NB4 (cell line): ENCODE results near the gene COL4A4.

ENCODE experiments used
- DNase-seq: peaks from one replicate; pipeline ENCODE4 v3.0.0; 2010; ENCODE audit warnings: low read depth
- H3K4me3 ChIP-seq: one replicate; pipeline ENCODE4 v1.5.1; 2011; ENCODE audit warnings: mild to moderate bottlenecking, low read depth, low read length, moderate library complexity
- CTCF ChIP-seq: IDR thresholded peaks from one replicate; pipeline ENCODE4 v1.5.1; 2012; ENCODE audit warnings: low read depth, low read length
- MAX ChIP-seq: IDR thresholded peaks from 2 replicates; pipeline ENCODE4 v1.6.1; 2011; ENCODE audit warnings: low read depth, low read length
- MYC ChIP-seq: IDR thresholded peaks from 2 replicates; pipeline ENCODE4 v1.6.1; 2011; ENCODE audit warnings: low read depth, low read length
- POLR2A ChIP-seq: IDR thresholded peaks from 2 replicates; pipeline ENCODE4 v1.6.1; 2011; ENCODE audit warnings: mild to moderate bottlenecking; ENCODE audit not compliant: insufficient read length; ENCODE audit errors: extremely low read depth

Gene COL4A4

GRCh38 chr2:227000123-227000522 is 163.9 kb downstream of the COL4A4 start:
- TF ChIP-seq MYC (no peak), CTCF (no peak), MAX (no peak), POLR2A (no peak)
- DNase-seq, result peak; percentile 60
- H3K4me3 ChIP-seq, result no peak overlapping the region

GRCh38 chr2:226999661-227000060 is 164.3 kb downstream of the COL4A4 start:
- no peak for TF ChIP-seq POLR2A

GRCh38 chr2:226995625-226996041 is 168.4 kb downstream of the COL4A4 start:
- TF ChIP-seq MAX (no peak), POLR2A (no peak), CTCF (no peak), MYC (no peak)
- DNase-seq, result peak; percentile 12
- H3K4me3 ChIP-seq, result no peak overlapping the region

More at GRCh38 chr2:226999661-227000060, 164.3 kb downstream of the COL4A4 start:
- no peak overlapping the region for H3K4me3 ChIP-seq
- DNase-seq, result peak; percentile 60

- no peak for TF ChIP-seq POLR2A
- TF ChIP-seq CTCF, result peak; percentile 15
- no peak for TF ChIP-seq MYC
- DNase-seq, result peak; percentile 19
- no peak overlapping the region for H3K4me3 ChIP-seq
These were observed 169.2 kb downstream of the COL4A4 start for GRCh38 chr2:226994775-226995174.

- DNase-seq, result no peak
- TF ChIP-seq POLR2A (no peak), CTCF (no peak), MAX (no peak), MYC (no peak)
- H3K4me3 ChIP-seq, result no peak overlapping the region
These were observed 170.8 kb downstream of the COL4A4 start for GRCh38 chr2:226993171-226993570.

- no peak overlapping the region for H3K4me3 ChIP-seq
- DNase-seq, result no peak
- TF ChIP-seq MAX (no peak), MYC (no peak), CTCF (no peak), POLR2A (no peak)
These were observed 172.3 kb downstream of the COL4A4 start for GRCh38 chr2:226991663-226992062.
